Esophagus muscularis mucosa (tissue), 3 donors: ENCODE results near the gene CHPF2.

Source experiments
- CTCF ChIP-seq, 3 experiments: fragments of 200-600 bp in 2 of 3; fragments of 450-650 bp in 1 of 3; sonication (generic) in 2 of 3; IDR thresholded peaks; one replicate each; pipeline ENCODE4 v1.5.1; 2017 to 2019; ENCODE audit warnings: antibody characterized with exemption in 3 of 3, mild to moderate bottlenecking in 2 of 3, moderate library complexity in 1 of 3
- POLR2A ChIP-seq: fragments of 450-650 bp; IDR thresholded peaks from one replicate; pipeline ENCODE4 v1.6.1; 2017; ENCODE audit warnings: antibody characterized with exemption, moderate library complexity, mild to moderate bottlenecking, low read depth
- POLR2AphosphoS5 ChIP-seq, 2 donors: sonication (generic); formaldehyde crosslinking; IDR thresholded peaks; one replicate each; pipeline ENCODE4 v1.6.1; 2017; ENCODE audit warnings: antibody characterized with exemption in 2 of 2

GRCh38 chr7:151282111-151282510 lies 49.8 kb downstream of the CHPF2 start:
- TF ChIP-seq POLR2AphosphoS5 (IDR thresholded peaks at IDR 0.05) (no peak), CTCF (IDR thresholded peaks at IDR 0.05) (no peak), POLR2A (no peak)
